ENCODE measurements around the gene H3-3A.
"Not testable (repeated sequence)": the region's sequence is repeated elsewhere in the genome, so short reads cannot be mapped to it uniquely, and the experiment has no call there.

The H3-3A gene

DNA sequence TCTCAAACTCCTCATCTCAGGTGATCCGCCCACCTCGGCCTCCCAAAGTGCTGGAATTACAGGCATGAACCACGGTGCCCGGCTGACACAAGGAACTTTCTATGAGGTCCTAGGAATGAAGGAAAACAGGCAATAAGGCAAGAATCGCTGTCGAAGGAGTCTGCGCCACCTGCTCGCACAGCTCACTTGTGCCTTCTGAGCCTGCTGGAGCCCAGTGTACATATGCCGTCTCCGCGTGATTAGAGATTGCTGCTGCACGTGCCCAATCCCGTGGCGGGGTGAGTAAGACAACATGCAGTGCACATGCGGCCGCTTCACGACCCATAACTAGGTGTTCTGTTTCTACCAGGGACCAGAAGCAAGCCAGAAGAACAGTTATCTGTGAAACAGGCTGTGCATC is 24.3 kb downstream of the H3-3A start:
- peaks cover 7% of the 10 kb centered on the region for H3K4me1 Mint-ChIP-seq (ENCODE audit: low read depth)

DNA sequence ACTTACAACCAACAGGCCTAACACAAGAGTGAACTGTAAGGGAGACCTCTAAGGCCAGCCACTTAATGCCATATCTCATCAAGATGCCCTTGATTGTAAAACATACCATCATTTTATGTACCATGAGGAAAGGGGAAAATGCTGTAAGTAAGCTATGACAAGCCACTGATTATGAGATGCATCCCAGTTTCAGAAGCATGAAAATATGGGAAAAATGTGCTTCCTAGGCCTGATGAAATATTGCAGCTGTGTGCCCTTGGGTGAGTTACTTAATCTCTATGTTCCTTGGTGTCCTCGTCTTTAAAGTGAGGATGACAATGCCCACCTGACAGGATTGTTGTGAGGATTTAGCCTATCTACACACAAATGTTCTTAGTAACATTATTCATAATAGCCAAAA is 28.9 kb downstream of the H3-3A start:
- no peaks in the 10 kb centered on the region for H3K4me1 Mint-ChIP-seq (ENCODE audit: low read depth)
- H3K36me3 Mint-ChIP-seq (ENCODE audit: low read depth) = no peaks in the 10 kb centered on the region
- no peak overlapping the region for H3K27ac Mint-ChIP-seq
- H3K4me3 Mint-ChIP-seq = no peak overlapping the region
- peaks cover 14% of the 10 kb centered on the region for H3K27me3 Mint-ChIP-seq (ENCODE audit: low read depth)
- no peaks in the 10 kb centered on the region for H3K9me3 Mint-ChIP-seq

More for the DNA sequence above, 24.3 kb downstream of the H3-3A start:
- no peaks in the 10 kb centered on the region for H3K36me3 Mint-ChIP-seq (ENCODE audit: low read depth)
- H3K27ac Mint-ChIP-seq = no peak overlapping the region
- H3K27me3 Mint-ChIP-seq (ENCODE audit: low read depth) = peaks cover 15% of the 10 kb centered on the region
- H3K9me3 Mint-ChIP-seq = no peaks in the 10 kb centered on the region
- no peak overlapping the region for H3K4me3 Mint-ChIP-seq

DNA sequence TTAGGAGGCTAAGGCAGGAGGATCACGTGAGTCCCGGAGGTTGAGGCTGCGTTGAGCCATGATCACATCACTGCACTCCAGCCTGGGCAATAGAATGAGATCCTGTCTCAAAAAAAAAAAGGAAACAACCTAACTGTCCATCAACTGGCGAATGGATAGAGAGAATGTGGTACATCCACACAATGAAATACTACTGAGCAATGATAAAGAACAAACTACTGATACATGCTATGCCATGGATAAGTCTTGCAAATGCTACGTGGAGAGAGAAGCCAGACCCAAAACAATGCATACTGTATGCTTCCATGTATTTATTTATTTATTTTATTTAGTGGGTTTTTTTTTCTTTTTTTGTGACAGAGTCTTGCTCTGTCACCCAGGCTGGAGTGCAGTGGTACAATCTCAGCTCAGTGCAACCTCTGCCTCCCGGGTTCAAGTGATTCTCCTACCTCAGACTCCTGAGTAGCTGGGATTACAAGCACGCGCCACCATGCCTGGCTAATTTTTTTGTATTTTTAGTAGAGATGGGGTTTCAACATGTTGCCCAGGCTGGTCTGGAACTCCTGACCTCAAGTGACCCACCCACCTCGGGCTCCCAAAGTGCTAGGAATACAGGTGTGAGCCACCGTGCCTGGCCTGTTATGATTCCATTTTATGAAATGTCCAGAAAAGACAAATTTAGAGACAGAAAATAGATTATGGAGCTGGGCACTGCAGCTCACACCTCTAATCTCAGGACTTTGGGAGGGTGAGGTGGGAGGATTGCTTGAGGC is 29.7 kb downstream of the H3-3A start:
- not testable (repeated sequence) for H3K36me3 Mint-ChIP-seq (ENCODE audit: low read depth); H3K4me1 Mint-ChIP-seq (ENCODE audit: low read depth); H3K4me3 Mint-ChIP-seq; H3K9me3 Mint-ChIP-seq; H3K27ac Mint-ChIP-seq
- H3K27me3 Mint-ChIP-seq (ENCODE audit: low read depth) = peaks cover 17% of the 10 kb centered on the region

DNA sequence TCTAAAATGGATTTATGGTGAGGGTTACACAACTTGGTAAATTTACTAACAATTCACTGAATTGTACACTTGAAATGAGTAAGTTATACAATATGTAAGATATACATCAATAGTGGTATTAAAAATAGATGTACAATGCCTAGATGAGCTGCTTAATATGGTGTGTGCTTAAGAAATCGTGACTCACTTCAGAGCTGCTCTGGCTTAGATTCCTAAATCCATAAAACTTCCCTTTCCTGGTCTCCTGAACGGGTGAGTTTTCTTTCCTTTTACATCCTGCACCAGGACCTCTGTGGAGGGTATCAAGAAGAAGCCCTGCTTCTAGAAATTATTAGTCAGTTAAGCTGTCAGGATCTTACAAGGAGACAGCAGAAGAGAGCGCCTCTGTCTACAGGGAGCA is 30.4 kb downstream of the H3-3A start:
- no peak overlapping the region for H3K27ac Mint-ChIP-seq
- H3K4me3 Mint-ChIP-seq = no peak overlapping the region
- H3K9me3 Mint-ChIP-seq = no peaks in the 10 kb centered on the region
- H3K27me3 Mint-ChIP-seq (ENCODE audit: low read depth) = peaks cover 18% of the 10 kb centered on the region
- H3K4me1 Mint-ChIP-seq (ENCODE audit: low read depth) = no peaks in the 10 kb centered on the region
- no peaks in the 10 kb centered on the region for H3K36me3 Mint-ChIP-seq (ENCODE audit: low read depth)

DNA sequence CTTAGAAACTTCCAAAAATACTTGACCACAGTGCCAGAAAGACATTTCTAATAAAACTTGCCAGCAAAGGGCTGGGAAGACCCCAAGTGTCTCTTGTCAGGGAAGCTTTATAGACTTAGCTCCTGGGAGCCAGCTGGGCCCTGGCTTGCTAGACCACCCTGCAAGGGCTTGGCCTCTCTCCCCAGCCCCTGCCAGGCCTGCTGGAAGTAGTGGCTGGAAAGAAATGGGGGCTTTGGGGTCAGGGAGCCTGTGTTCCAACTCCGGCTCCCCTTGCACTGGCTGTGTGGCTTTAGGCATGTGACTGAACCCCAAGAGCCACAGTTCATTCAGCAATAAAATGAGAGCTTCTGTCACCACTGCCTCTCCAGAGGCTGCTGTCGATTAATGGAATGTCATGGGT is 31.1 kb downstream of the H3-3A start:
- no peak overlapping the region for H3K27ac Mint-ChIP-seq

DNA sequence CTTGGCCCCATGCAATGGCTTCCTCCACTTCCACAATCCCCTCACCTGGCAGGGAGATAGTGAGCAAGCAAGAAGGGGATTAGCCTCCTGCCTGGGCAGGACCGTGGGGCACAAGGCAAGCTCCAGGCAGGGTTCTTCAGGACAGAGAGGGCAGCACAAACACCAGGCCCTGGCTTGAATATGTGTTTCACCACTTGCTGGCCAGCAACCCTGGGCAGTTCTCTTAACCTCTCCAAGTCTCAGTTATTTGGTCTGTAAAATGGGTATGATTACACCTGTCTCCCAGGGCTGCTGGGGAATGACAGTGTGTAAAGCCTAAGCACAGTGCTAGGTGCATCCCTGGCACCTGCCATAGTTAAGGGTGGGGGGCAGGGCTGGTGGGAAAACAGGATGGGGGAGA is 31.9 kb downstream of the H3-3A start:
- Mint-ChIP-seq H3K27me3 (ENCODE audit: low read depth) (peaks cover 18% of the 10 kb centered on the region), H3K4me3 (no peak overlapping the region), H3K36me3 (ENCODE audit: low read depth) (no peaks in the 10 kb centered on the region), H3K9me3 (no peaks in the 10 kb centered on the region), H3K4me1 (ENCODE audit: low read depth) (no peaks in the 10 kb centered on the region), H3K27ac (no peak overlapping the region)

More for the DNA sequence above, 31.1 kb downstream of the H3-3A start:
- no peaks in the 10 kb centered on the region for H3K36me3 Mint-ChIP-seq (ENCODE audit: low read depth)
- H3K4me3 Mint-ChIP-seq = no peak overlapping the region
- no peaks in the 10 kb centered on the region for H3K4me1 Mint-ChIP-seq (ENCODE audit: low read depth)
- no peaks in the 10 kb centered on the region for H3K9me3 Mint-ChIP-seq
- peaks cover 18% of the 10 kb centered on the region for H3K27me3 Mint-ChIP-seq (ENCODE audit: low read depth)

DNA sequence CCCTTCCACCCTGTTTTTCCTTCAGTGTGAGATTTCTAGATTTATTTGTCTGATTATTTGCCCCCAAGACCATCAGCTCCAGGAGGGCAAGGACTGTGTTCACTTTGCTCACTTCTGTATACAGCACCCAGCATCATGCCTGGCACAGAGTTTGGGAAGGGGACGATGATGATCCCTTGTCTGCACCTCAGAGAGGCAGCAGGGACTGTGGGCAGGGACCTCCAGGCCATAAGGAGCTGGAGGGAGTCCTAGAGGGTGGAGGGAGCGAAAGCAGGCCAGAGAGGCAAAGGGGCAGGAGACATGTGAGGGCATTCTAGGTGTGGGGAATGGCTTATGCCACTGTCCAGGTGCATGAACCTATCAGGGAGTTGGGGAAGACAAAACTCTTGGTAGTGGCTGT is 32.8 kb downstream of the H3-3A start:
- no peaks in the 10 kb centered on the region for H3K9me3 Mint-ChIP-seq
- peaks cover 4% of the 10 kb centered on the region for H3K4me1 Mint-ChIP-seq (ENCODE audit: low read depth)
- no peaks in the 10 kb centered on the region for H3K36me3 Mint-ChIP-seq (ENCODE audit: low read depth)
- H3K27ac Mint-ChIP-seq = no peak overlapping the region
- H3K27me3 Mint-ChIP-seq (ENCODE audit: low read depth) = peaks cover 17% of the 10 kb centered on the region
- no peak overlapping the region for H3K4me3 Mint-ChIP-seq

DNA sequence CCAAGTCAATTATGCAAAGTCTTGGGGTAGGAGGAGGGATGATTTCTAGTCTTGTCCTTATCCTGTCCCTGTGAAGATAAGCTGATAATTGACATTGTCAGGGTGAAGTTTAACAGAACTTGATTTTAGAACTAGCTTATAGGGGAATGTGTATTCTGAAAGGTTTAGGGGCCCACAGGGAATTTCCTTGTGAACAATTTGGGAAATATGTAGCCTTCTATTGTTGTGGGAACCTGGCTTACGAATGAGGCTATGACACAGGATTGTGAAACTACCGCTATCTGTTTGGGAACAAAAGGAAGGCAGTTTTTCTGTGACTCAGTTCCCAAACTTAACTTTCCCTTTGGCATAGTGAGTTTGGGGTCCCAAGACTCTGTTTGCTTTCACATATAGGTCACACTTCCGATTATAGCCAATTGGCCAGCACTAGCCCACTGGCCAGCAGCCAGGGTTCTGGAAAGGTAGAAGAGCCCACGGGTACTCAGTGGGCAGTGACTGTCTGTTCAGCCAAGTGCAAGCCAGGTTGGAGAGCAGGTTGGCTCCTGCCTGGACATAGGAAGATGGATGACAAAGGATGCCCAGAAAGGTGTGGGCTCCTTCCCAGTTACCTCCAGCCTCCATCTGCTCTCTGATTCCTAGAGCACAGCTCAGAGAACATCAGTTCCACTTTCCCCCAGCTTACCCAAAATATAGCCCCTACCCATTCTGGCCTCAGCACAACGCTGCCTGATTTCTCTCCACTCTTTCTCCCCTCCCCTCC is 35.5 kb downstream of the H3-3A start:
- H3K4me3 Mint-ChIP-seq = no peak overlapping the region
- H3K4me1 Mint-ChIP-seq (ENCODE audit: low read depth) = peaks cover 10% of the 10 kb centered on the region
- no peak overlapping the region for H3K27ac Mint-ChIP-seq
- peaks cover 17% of the 10 kb centered on the region for H3K27me3 Mint-ChIP-seq (ENCODE audit: low read depth)
- no peaks in the 10 kb centered on the region for H3K36me3 Mint-ChIP-seq (ENCODE audit: low read depth)
- H3K9me3 Mint-ChIP-seq = no peaks in the 10 kb centered on the region

DNA sequence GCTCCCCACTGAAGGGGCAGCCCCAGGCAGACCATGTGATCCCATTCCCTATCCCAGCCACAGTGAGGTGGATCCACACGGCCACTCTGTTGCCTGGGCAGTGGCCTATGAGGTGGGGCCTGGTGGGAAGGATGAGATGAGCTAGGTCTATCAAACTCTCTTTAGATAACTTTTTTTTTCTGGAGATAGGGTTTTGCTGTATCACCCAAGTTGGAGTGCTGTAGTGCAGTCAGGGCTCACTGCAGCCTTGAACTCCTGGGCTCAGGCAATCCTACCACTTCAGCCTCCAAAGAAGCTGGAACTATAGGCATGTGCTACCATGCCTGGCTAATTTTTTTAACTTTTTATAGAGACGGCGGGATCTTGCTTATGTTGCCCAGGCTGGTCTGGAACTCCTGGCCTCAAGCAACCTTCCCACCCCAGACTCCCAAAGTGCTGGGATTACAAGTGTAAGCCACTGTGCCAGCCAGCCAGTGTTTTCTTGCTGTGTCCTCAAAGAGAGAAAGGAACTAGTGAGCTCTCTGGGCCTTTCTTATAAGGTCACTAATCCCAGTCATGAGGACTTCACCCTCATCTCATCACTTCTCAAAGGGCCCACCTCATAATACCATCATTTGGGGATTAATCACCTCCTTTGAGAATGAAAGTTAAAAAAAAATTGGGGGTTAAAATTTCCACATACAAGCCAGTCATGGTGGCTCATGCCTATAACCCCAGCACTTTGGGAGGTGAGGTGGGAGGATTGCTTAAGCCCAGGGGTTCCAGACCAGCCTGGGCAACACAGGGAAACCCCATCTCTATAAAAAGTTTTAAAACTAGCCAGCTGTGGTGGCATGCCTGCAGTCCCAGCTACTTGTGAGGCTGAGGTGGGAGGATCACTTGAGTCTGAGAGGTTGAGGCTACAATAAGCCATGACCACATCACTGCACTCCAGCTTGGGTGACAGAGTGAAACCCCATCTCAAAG is 36.6 kb downstream of the H3-3A start:
- Mint-ChIP-seq H3K27ac (no peak overlapping the region), H3K27me3 (ENCODE audit: low read depth) (peaks cover 17% of the 10 kb centered on the region), H3K9me3 (no peaks in the 10 kb centered on the region), H3K4me3 (no peak overlapping the region), H3K4me1 (ENCODE audit: low read depth) (peaks cover 10% of the 10 kb centered on the region), H3K36me3 (ENCODE audit: low read depth) (no peaks in the 10 kb centered on the region)

DNA sequence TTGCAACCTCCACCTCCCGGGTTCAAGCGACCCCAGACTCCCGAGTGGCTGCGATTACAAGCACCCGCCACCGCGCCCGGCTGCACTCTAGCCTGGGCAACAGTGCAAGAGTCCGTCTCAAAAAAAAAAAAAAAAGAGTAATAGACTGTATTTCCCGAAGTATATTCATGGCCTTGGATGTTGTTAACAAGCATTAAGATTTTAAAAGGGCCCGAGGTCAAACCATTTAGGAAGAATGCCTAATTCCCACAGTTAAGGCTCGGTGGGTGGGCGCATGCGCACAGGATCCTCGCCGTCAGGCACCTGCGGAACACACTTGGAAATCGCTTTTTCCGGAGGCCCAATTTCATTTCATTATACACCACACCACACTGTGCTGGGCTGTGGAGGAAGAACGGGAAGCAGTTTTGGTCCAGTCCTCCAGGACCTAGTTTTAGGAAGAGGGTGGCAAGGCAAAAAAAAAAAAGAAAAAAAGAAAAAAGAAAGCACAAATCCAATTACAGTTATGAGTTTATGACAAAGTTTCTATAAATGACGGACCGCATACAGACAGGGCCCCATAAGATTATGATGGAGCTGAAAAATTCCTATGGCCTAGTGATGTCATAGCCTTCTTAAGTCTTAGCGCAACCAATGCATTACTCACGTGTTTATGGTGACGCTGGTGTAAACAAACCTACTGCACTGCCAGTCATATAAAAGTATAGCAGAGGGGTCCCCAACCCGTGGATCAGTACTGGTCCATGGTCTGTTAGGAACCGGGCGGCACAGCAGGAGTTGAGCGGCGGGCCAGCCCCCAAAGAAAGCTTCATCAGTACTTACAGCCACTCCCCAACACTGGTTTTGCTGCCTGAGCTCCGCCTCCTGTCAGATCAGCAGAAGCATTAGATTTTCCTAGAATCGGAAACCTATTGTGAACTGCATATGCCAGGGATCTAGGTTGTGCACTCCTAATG is 38.2 kb downstream of the H3-3A start:
- H3K4me1 Mint-ChIP-seq (ENCODE audit: low read depth) = peaks cover 10% of the 10 kb centered on the region

DNA sequence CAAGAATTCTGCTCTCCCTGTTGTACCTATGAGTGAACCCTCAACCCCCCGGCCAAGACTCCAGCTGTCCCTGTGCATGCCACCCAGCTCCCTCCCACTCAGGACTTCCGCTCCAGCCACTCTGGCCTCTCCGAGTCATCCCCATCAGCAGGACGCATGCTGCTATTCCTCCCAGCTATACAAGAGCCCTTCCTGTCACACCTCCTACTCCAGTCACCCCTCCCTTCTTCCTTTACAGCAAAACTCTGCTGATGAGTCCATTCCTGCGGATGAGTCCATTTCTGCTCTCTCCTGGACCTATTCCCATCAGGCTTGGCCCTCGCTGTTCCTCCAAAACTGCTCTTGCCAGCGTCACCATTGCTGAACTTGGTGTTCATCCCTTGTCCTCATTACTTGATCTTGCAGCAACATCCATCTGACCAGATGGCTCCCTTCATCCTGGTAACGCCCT is 42.2 kb downstream of the H3-3A start:
- H3K4me1 Mint-ChIP-seq (ENCODE audit: low read depth) = peaks cover 14% of the 10 kb centered on the region
- no peaks in the 10 kb centered on the region for H3K9me3 Mint-ChIP-seq
- no peak overlapping the region for H3K4me3 Mint-ChIP-seq
- H3K36me3 Mint-ChIP-seq (ENCODE audit: low read depth) = no peaks in the 10 kb centered on the region
- peaks cover 4% of the 10 kb centered on the region for H3K27me3 Mint-ChIP-seq (ENCODE audit: low read depth)
- H3K27ac Mint-ChIP-seq = no peak overlapping the region

More for the DNA sequence above, 38.2 kb downstream of the H3-3A start:
- Mint-ChIP-seq H3K27me3 (ENCODE audit: low read depth) (peaks cover 13% of the 10 kb centered on the region), H3K36me3 (ENCODE audit: low read depth) (no peaks in the 10 kb centered on the region), H3K9me3 (no peaks in the 10 kb centered on the region), H3K4me3 (peak overlapping the region; percentile 86), H3K27ac (no peak overlapping the region)

DNA sequence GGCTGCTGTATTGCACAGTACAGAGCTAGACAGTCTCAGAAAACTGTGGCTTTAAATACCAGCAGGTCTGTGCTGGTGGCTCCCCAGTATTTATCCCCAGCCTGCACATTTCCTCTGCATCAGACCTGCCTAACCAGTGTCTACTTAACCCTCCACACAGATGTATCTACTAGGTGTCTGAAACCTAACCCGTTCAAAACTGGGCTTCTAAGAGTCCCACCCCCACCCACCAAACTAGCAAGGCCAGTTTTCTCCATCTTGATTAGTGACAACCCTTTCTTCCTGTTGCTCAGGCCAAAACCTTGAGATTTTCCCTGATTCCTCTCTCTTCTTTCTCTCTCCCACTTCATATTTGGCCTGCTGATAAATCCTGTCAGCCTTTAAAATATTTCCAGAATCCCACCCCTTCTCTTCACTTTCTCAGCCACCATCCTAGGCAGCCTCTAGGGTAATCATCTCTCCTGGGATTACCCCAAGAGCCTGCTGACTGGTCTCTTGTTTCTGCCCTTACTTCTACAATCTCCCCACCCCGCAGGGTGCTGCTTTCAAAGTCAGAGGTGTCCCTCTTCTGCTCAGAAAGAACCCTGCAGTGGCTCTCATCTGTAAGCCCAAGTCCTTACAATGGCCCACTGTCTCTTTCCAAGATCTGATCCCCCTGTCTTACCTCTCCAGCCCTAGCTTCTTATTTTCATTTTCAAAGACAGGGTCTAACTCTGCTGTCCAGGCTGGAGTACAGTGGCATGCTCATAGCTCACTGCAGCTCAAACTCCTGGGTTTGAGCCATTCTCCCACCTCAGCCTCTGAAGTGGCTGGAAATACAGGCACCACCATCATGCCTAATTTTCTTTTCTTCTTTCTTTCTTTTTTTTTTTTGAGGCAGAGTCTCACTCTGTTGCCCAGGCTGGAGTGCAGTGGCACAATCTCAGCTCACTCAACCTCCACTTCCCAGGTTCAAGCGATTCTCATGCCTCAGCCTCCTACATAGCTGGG is 45.2 kb downstream of the H3-3A start:
- H3K27me3 Mint-ChIP-seq (ENCODE audit: low read depth) = peaks cover 5% of the 10 kb centered on the region
- H3K4me1 Mint-ChIP-seq (ENCODE audit: low read depth) = peaks cover 13% of the 10 kb centered on the region
- no peaks in the 10 kb centered on the region for H3K9me3 Mint-ChIP-seq
- no peak overlapping the region for H3K27ac Mint-ChIP-seq
- H3K4me3 Mint-ChIP-seq = no peak overlapping the region
- no peaks in the 10 kb centered on the region for H3K36me3 Mint-ChIP-seq (ENCODE audit: low read depth)

All from T-helper 1 cell treated with Interleukin-12 subunit alpha and Interleukin-12 subunit beta and Interleukin-4 antibody, amounts not matched to agents 30 μg/mL and 1 μg/mL, for 36 hours (primary cell).